HG03135 (cell line): ENCODE data around the gene IMMP2L.
"Not testable (repeated sequence)": the region's sequence is repeated elsewhere in the genome, so short reads cannot be mapped to it uniquely, and the experiment has no call there.

Experiments
- ATAC-seq: cut with Tn5 transposase; IDR thresholded peaks from one replicate; pipeline ENCODE4 v1.9.1; 2021; ENCODE audit warnings: mild to moderate bottlenecking, moderate library complexity; ENCODE audit not compliant: unreplicated experiment

The IMMP2L gene

GRCh38 chr7:111561904-111562732 is at the start of gene IMMP2L:
Gene IMMP2L (minus strand): TSS chr7:111562492.
- ATAC-seq = peak; percentile 92

- ATAC-seq = not testable (repeated sequence)
Observed at GRCh38 chr7:111609483-111610254, 47.4 kb upstream of the IMMP2L start.

DNA sequence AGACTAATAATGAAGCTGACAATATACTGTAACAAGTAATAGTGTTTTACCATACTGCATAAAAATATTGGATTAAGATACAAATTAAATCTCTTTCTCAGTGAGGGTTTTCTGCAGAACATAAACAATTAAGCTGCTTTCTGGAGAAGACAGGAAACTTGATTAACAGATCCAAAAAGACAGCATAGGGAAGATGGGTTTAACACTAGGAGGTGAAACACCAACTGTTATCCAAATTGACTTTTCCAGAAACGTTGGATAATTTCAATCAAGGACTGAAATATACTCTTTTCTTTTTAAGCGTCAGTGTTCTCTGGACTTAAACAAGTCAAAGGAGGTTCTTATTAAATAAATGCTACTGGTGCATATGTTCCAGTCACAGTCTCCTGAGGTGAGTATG is 45.3 kb upstream of the IMMP2L start:
- ATAC-seq = no peak

- ATAC-seq = no peak
Observed at GRCh38 chr7:111605246-111605645, 43.0 kb upstream of the IMMP2L start.

DNA sequence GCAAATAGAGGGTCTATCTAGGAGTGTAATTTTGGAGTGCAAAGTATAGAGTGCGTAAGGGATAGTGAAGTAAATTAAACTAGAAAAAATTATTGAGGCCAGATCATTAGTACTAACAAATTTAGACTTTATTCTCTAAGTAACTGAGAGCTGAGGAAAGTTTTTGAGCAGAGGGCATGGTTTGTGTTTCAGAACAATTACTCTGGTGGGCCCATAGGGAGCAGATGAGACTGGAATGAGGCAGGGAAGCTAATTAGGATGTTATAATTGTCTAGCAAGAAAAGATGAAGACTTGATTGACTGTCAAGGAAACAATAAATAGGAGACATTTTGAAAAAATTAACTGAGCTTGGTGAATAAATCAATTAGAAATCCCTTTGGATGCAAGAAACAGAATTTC is 37.8 kb upstream of the IMMP2L start:
- no peak for ATAC-seq

GRCh38 chr7:111595780-111596179 is 33.5 kb upstream of the IMMP2L start:
- ATAC-seq = no peak

GRCh38 chr7:111594602-111595001 is 32.3 kb upstream of the IMMP2L start:
- no peak for ATAC-seq

GRCh38 chr7:111593343-111593742 is 31.1 kb upstream of the IMMP2L start:
- no peak for ATAC-seq

DNA sequence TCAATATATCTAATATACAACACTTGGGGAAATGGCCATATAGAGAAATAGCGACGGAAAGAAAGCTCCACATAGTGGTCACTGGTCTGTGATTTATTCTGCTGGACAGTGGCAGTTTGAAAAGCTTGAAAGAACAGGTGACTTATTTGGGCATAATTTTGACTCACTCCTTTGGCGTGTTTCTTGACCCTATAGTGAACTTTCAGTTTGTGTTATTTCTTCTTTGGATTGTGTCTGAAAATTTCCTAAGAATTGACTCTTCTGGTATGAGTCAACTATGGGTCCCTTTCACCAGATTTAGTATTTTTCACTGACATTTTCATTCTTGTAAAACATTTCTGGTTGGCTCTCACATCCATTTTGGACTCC is 25.8 kb upstream of the IMMP2L start:
- no peak for ATAC-seq

GRCh38 chr7:111587410-111588064 is 25.2 kb upstream of the IMMP2L start:
- no peak for ATAC-seq

DNA sequence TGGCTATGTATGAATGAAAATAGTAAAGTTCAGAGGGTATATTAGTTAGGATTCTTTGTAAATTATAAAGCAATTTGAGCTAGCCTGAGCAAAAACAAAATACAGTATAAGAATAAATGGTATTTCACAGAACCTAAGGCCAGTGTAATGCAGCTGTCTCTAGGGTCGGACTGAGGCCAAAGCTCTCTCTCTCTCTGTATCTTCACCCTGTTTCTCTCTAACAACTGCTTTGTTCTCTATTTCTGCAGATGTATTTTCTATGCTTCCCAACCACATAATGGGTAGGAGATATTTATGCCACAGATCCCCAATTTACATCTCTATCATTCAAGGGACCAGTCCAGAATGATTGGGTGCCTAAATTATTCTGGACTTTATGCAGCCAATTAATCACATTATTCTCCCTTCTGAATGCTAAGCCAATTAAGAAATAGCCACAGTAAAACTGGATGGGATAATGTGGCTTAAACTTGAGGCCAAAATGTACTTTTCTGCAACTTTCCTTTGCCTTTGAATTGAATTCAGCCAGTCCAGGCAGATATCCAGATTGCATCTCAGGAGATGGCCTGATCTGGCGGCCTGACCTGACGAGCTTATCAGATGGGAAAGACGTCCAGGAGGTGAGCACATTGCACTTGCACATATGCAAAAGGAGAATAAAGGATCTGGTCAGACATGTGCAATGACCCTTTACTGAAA is 24.6 kb upstream of the IMMP2L start:
- ATAC-seq = no peak

GRCh38 chr7:111581784-111582488 is 19.6 kb upstream of the IMMP2L start:
- not testable (repeated sequence) for ATAC-seq

- not testable (repeated sequence) for ATAC-seq
Observed at GRCh38 chr7:111581207-111581606, 18.9 kb upstream of the IMMP2L start.

DNA sequence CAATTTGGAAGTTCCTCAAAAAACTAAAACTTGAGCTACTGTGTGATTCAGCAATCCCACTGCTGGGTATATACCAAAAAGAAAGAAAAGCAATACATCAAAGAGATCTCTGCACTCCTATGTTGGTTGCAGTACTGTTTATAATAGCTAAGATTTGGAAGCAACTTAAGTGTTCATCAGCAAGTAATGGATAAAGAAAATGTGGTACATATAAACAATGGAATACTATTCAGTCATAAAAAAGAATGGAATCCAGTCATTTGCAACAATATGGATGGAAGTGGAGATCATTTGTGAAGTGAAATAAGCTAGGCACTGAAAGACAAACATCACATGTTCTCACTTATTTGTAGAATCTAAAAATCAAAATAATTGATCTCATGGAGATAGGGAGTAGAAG is 16.5 kb upstream of the IMMP2L start:
- ATAC-seq = no peak

DNA sequence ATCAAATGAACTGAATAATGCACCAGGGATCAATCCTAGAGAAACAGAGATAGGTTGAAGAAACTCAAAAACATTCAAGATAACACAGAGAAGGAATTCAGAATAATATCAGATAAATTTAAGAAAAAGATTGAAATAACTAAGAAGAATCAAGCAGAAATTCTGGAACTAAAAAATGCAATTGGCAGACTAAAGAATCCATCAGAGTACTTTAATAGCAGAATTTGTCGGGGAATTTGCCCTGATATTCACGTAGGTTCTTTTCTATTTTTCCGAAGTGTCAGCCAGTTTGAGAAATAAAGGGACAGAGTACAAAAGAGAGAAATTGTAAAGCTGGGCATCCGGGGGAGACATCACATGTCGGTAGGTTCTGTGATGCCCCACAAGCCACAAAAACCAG is 9.4 kb upstream of the IMMP2L start:
- no peak for ATAC-seq

DNA sequence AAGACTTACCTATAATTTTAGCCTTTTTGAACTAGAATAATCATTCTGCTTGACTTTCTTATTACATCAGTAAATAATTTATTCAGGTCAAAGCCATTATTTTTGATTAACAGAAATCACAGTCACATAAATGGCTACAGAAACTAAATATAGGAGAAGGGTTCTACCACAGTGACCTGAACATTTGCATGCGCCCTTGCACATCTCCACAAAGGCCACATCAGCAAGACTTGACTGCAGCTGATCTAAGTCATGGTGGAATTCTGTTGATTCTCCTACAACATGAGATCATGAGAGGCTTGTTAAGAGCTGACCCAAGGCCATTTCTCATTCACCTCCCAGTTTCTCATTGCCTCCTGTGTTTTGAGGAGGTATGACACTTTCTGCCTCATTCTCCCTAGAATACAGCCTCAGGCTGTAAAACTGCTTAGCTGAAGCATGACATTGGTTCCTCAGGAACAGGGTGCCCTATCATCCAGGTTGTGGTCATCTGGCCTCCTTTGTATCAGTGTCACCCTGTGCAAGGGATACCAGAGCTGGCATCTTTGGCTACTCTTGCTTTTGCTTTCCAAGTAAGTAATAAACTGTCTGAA is 6.7 kb upstream of the IMMP2L start:
- no peak for ATAC-seq

DNA sequence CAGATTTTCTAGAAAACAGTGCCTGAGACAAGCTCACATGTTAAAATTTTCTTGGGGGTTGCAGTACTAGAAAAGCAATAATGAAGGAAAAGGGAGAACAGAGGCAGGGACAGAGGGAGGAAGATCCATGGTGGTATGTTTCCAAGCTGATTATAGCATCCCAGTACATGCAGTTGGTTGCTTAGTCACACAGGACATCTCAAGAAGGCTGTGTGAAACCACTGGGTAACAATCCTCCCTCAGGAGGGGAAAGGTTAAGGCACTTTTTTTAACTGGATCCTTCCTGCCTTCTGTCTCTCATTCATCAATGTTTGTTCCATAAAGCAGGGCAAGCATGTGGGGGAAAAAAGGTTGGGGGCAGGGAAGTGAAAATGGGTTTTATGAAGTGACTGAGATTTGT is 6.1 kb upstream of the IMMP2L start:
- no peak for ATAC-seq

- ATAC-seq = no peak
Observed at GRCh38 chr7:111564078-111564477, 1.8 kb upstream of the IMMP2L start.

DNA sequence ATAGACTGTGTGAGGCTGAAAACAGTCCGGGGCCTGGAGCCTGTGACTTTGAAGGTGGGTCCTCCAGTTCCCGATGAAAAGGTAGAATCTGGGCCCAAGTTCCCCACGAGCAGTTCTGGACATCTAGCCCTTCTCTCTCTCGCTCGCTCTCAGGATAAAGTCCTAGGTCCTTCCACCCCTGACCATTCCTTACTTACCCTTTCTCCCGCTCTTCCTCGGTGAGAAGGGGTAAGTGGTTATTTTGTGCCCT is 713 bp downstream of the IMMP2L start:
- ATAC-seq = no peak
